A673 (cell line): ENCODE data around the gene PPP1R14D. TPM values are rescaled to one million over a fixed set of nuclear protein-coding genes. Genes with fewer than 3 reads are reported as not detected.
A peak's percentile ranks its signal among the peaks of the same experiment; 100 is the strongest.

ENCODE experiments used
- BruUV-seq: library from RNA; stranded (reverse); fragments of 400-500 nt; replicated peaks from 2 replicates; lab custom pipeline; 2021; lab: Mats Ljungman, UMichigan
- CTCF ChIA-PET: fragments of 300-600 bp; sonication (Branson Sonifier 250); formaldehyde crosslinking; loops from one replicate; lab custom pipeline; 2022; ENCODE audit warnings: antibody characterized with exemption; lab: Charles Lee
- POLR2A ChIA-PET: fragments of 300-600 bp; sonication (Branson Sonifier 250); formaldehyde crosslinking; loops from one replicate; lab custom pipeline; 2022; ENCODE audit warnings: antibody characterized with exemption; ENCODE audit not compliant: low non-redundant PET; lab: Charles Lee
- DNase-seq: peaks from one replicate; pipeline ENCODE4 v3.0.0-alpha.2; 2015; ENCODE audit warnings: low spot score
- H3K27ac ChIP-seq: fragments of 200-600 bp; sonication (generic); 2 replicates; pipeline ENCODE4 v1.5.1; 2016; ENCODE audit warnings: mixed run types, low read depth, mild to moderate bottlenecking, mixed read lengths, antibody characterized with exemption, low read length; ENCODE audit not compliant: poor library complexity, severe bottlenecking
- H3K27me3 ChIP-seq: fragments of 200-600 bp; sonication (generic); replicated peaks from 2 replicates; pipeline ENCODE4 v1.6.1; 2017; ENCODE audit warnings: mixed run types, low read depth, mild to moderate bottlenecking, mixed read lengths, antibody characterized with exemption, low read length; ENCODE audit not compliant: insufficient read depth, poor library complexity
- H3K36me3 ChIP-seq: fragments of 200-600 bp; sonication (generic); 2 replicates; pipeline ENCODE4 v1.6.1; 2016; ENCODE audit warnings: mixed run types, mild to moderate bottlenecking, mixed read lengths, antibody characterized with exemption, low read length; ENCODE audit not compliant: insufficient read depth, poor library complexity, severe bottlenecking
- H3K4me1 ChIP-seq: fragments of 200-600 bp; sonication (generic); 2 replicates; pipeline ENCODE4 v1.6.1; 2017; ENCODE audit warnings: mixed run types, mild to moderate bottlenecking, mixed read lengths, antibody characterized with exemption, low read length; ENCODE audit not compliant: insufficient read depth, poor library complexity, severe bottlenecking
- H3K4me3 ChIP-seq: fragments of 200-600 bp; sonication (generic); 2 replicates; pipeline ENCODE4 v1.5.1; 2016; ENCODE audit warnings: low read depth, mixed run types, mild to moderate bottlenecking, mixed read lengths, low read length; ENCODE audit not compliant: poor library complexity, severe bottlenecking
- H3K9me3 ChIP-seq: fragments of 200-600 bp; sonication (generic); 2 replicates; pipeline ENCODE4 v1.6.1; 2016; ENCODE audit warnings: mixed run types, low read depth, mild to moderate bottlenecking, mixed read lengths, antibody characterized with exemption, low read length; ENCODE audit not compliant: poor library complexity, severe bottlenecking
- EZH2 ChIP-seq: fragments of 200-600 bp; sonication (generic); IDR thresholded peaks from 2 replicates; pipeline ENCODE4 v1.6.1; 2017; ENCODE audit warnings: borderline replicate concordance, low read depth, mild to moderate bottlenecking, mixed read lengths, antibody characterized with exemption, low read length; ENCODE audit not compliant: poor library complexity, severe bottlenecking
- intact Hi-C: fragments of 100-400 bp; cut with micrococcal nuclease; formaldehyde crosslinking; loops from one replicate; pipeline ENCODE4 v1.10.0; 2022; ENCODE audit not compliant: unreplicated experiment
- total RNA-seq: library from RNA; stranded (reverse); gene quantifications from 2 replicates; pipeline ENCODE4 v1.2.3, GENCODE V29; 2021
- TF ChIP-seq, protein P1 (sequence below): fragments of 300-800, 200-600 bp; sonication (generic); conservative IDR thresholded peaks from 2 replicates; pipeline ENCODE4 v1.5.1; 2017; ENCODE audit warnings: low read depth, mild to moderate bottlenecking, antibody characterized with exemption, low read length, moderate library complexity, mixed read lengths

The PPP1R14D gene
- total RNA-seq, 1 experiment from 2014 or later, result not detected

DNA sequence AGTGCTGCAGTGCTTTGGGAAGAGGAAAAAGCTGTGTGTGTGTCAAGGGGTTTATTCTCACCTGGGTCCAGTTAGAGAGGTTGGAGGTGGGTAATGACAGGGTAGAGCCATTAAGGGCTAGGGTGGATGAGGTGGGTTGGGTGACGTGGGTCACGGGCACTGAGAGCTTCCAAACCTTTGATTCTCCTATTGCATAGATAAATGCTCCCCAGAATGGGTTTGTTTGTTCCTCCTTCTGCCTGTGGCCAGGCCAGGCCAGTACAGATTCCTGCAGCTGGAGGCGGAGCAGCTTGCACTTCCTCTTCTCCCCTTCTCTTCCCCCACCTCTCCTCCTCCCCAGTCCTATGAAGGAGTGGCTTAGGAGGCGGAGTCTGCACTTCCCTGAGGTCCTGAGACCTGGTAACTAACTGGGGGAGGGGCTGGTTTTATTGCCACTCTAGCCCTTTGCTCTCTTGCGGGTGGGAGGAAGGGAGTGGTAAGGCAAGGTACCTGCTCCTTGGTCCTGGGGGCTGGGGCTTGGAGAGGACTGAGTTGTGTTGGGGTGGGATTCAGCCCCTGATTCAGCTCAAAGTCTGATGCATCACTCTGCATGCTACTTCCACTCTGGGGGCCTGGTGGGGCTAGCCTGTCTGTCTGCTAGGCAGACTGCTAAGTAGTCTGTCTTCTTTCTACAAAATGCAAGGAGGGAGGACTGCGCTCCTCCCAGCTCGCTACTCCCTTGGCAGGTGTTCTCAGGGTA is 18.9 kb upstream of the PPP1R14D start:
- Histone ChIP-seq H3K9me3 (no peaks in the 10 kb centered on the region), H3K27ac (no peak overlapping the region), H3K4me1 (peaks cover 3% of the 10 kb centered on the region), H3K27me3 (peaks cover 21% of the 10 kb centered on the region), H3K36me3 (no peaks in the 10 kb centered on the region), H3K4me3 (no peak overlapping the region)
- intact Hi-C loops, result no loop called here
- peak; percentile 62 for DNase-seq
- TF ChIP-seq, protein P1, sequence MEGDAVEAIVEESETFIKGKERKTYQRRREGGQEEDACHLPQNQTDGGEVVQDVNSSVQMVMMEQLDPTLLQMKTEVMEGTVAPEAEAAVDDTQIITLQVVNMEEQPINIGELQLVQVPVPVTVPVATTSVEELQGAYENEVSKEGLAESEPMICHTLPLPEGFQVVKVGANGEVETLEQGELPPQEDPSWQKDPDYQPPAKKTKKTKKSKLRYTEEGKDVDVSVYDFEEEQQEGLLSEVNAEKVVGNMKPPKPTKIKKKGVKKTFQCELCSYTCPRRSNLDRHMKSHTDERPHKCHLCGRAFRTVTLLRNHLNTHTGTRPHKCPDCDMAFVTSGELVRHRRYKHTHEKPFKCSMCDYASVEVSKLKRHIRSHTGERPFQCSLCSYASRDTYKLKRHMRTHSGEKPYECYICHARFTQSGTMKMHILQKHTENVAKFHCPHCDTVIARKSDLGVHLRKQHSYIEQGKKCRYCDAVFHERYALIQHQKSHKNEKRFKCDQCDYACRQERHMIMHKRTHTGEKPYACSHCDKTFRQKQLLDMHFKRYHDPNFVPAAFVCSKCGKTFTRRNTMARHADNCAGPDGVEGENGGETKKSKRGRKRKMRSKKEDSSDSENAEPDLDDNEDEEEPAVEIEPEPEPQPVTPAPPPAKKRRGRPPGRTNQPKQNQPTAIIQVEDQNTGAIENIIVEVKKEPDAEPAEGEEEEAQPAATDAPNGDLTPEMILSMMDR, result no peak
- no peak for TF ChIP-seq EZH2
- no TSS peak for BruUV-seq
- POLR2A ChIA-PET, result interaction anchor here (0.5 kb wide), 1 partner anchor 10 kb away, joined by 5 read pairs; no protein-coding TSS in a partner anchor
- CTCF ChIA-PET, result interaction anchor here (1.4 kb wide), 1 partner anchor 11 kb away, joined by 5 read pairs; no protein-coding TSS in a partner anchor

DNA sequence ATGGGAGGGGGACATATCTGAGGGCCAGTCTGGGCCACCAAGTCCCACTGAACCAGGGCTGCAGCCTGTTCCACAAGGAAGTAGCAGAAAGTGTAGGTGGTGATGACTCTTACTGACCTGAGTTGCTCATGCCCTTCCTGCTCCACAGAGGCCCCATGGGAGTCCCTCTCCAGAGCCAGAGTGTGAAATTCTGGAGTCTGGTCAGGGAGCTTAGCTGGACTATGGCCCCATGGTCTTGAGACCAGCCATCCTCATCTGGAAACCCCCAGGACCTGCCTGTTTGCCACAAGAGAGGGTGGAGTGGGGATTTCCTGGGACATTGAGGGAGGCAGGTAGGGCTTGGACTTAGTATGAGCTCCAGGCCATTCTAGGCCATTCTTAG is 18.3 kb upstream of the PPP1R14D start:
- BruUV-seq, result no TSS peak
- CTCF ChIA-PET, result interaction anchor here (1.4 kb wide), 1 partner anchor 11 kb away, joined by 5 read pairs; no protein-coding TSS in a partner anchor
- H3K27me3 ChIP-seq, result peaks cover 21% of the 10 kb centered on the region
- H3K27ac ChIP-seq, result no peak overlapping the region
- POLR2A ChIA-PET, result no interaction called here
- H3K4me3 ChIP-seq, result no peak overlapping the region
- intact Hi-C loops, result no loop called here
- H3K9me3 ChIP-seq, result no peaks in the 10 kb centered on the region
- no peaks in the 10 kb centered on the region for H3K36me3 ChIP-seq
- H3K4me1 ChIP-seq, result peaks cover 3% of the 10 kb centered on the region
- no peak for DNase-seq
- TF ChIP-seq, protein P1, result no peak
- TF ChIP-seq EZH2, result no peak

DNA sequence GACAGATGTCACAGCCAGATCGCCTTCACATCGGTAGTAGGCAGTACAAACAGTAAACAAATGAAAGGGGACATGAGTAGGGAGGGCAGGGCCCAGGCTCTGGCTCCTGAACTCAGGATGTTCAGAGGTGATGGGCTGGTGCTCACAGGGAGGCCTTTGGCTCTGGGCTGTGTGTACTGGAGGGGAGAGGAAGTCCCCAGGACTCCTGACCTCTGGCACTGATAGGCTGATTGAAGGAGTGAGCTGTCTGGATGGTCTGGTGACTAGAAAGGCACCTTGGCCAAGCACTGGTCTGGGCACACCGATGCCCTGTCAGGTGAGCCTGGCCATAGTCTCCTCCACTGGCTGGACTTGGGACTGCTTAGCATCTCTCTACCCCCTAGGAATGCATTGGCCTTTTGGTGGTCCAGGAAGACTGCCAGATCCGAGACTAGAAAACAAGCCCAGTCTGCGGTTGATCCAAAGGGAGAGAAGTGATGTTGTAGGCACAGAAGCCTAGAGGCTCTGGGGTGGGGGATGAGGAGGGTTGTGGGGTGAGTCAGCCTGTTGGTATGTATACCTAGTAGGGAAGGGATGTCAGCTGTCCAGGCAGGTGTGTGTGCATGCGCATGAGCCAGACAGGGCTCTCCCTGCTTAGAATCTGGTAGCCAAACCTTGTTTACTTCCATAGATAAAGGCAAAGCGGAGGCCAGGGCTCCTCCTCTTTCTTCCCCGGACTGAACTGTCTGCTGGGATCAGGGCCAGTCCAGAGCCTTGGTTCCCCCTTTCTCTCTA is 17.2 kb upstream of the PPP1R14D start:
- Histone ChIP-seq H3K4me1 (peaks cover 3% of the 10 kb centered on the region), H3K9me3 (no peaks in the 10 kb centered on the region), H3K36me3 (no peaks in the 10 kb centered on the region), H3K4me3 (no peak overlapping the region), H3K27ac (no peak overlapping the region), H3K27me3 (peaks cover 21% of the 10 kb centered on the region)
- BruUV-seq, result no TSS peak
- ChIA-PET POLR2A (interaction anchor here (0.7 kb wide), 1 partner anchor 1588 kb away, joined by 3 read pairs; no protein-coding TSS in a partner anchor), CTCF (no interaction called here)
- DNase-seq, result no peak
- intact Hi-C loops, result no loop called here
- TF ChIP-seq EZH2, result no peak
- TF ChIP-seq, protein P1, result no peak
